Fibroblast of villous mesenchyme (primary cell): ENCODE data around the gene C10orf105. TPM values are rescaled to one million over a fixed set of nuclear protein-coding genes. Genes with fewer than 3 reads are reported as not detected.

Experiments used
- DNase-seq: peaks from one replicate; pipeline ENCODE4 v3.0.0-alpha.2; 2010; ENCODE audit warnings: low read depth
- H3K4me3 ChIP-seq: 2 replicates; pipeline ENCODE4 v1.5.1; 2011; ENCODE audit warnings: low read depth, mild to moderate bottlenecking, low read length
- CTCF ChIP-seq: IDR thresholded peaks from 2 replicates; pipeline ENCODE4 v1.5.1; 2012; ENCODE audit warnings: low read depth, mild to moderate bottlenecking, low read length; ENCODE audit not compliant: insufficient read depth
- total RNA-seq: library from RNA; depleted of rRNA; stranded (reverse); fragments of >200 nt; gene quantifications from 2 replicates; pipeline ENCODE4 v1.2.3, GENCODE V29; 2012

Gene C10orf105
- total RNA-seq, 1 donor: not detected

- TF ChIP-seq CTCF: no peak
- H3K4me3 ChIP-seq: no peak overlapping the region
- DNase-seq: no peak
Observed at GRCh38 chr10:71678057-71678805, 41.3 kb downstream of the C10orf105 start.

- DNase-seq: no peak
- no peak overlapping the region for H3K4me3 ChIP-seq
- TF ChIP-seq CTCF: no peak
Observed at GRCh38 chr10:71677261-71677660, 42.3 kb downstream of the C10orf105 start.

GRCh38 chr10:71675295-71675970, 44.1 kb downstream of the C10orf105 start:
- no peak overlapping the region for H3K4me3 ChIP-seq
- TF ChIP-seq CTCF: no peak
- no peak for DNase-seq

- no peak overlapping the region for H3K4me3 ChIP-seq
- TF ChIP-seq CTCF: no peak
- DNase-seq: no peak
Observed at GRCh38 chr10:71671994-71672946, 47.3 kb downstream of the C10orf105 start.

GRCh38 chr10:71667387-71667752, 52.2 kb downstream of the C10orf105 start:
- no peak for TF ChIP-seq CTCF
- no peak for DNase-seq
- no peak overlapping the region for H3K4me3 ChIP-seq

- DNase-seq: no peak
- TF ChIP-seq CTCF: no peak
- H3K4me3 ChIP-seq: no peak overlapping the region
Observed at GRCh38 chr10:71666639-71667386, 52.8 kb downstream of the C10orf105 start.
